Activated CD8-positive, alpha-beta memory T cell treated with anti-CD3 and anti-CD28 coated beads for 1 hour (primary cell): ENCODE results near the gene ADAMTS9.
A peak's percentile ranks its signal among the peaks of the same experiment; 100 is the strongest.
"Not testable (repeated sequence)": the region's sequence is repeated elsewhere in the genome, so short reads cannot be mapped to it uniquely, and the experiment has no call there.

Experiments
- DNase-seq, 2 donors: peaks; one replicate each; pipeline ENCODE4 v3.0.0-alpha.2; 2020; ENCODE audit warnings: low read depth in 1 of 2; ENCODE audit errors: extremely low read depth in 1 of 2

ADAMTS9 gene

GRCh38 chr3:64548200-64548889 lies 139.5 kb downstream of the ADAMTS9 start:
- DNase-seq = no peak

- no peak for DNase-seq
Measured at GRCh38 chr3:64546856-64547255, 140.9 kb downstream of the ADAMTS9 start.

- not testable (repeated sequence) for DNase-seq
Measured at GRCh38 chr3:64545239-64545638, 142.6 kb downstream of the ADAMTS9 start.

DNA sequence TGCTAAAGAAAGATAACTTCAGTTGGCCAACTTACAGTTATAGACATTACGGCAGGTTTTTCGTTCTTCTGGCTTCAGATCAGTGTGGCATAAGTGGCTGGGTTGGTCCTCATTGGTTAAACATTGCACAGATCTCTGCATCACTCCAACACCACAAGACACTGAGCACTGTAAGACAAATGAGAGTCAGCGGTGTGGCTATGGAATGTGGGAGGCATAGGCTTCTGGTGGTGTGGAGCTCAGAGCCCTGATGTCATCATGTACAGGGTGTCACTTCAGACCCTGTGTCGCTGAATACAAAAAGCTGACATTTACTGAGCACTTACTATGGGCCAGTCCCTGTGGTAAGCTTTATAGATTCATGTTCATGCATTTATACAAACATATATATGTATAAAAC lies 146.0 kb downstream of the ADAMTS9 start:
- DNase-seq = no peak

DNA sequence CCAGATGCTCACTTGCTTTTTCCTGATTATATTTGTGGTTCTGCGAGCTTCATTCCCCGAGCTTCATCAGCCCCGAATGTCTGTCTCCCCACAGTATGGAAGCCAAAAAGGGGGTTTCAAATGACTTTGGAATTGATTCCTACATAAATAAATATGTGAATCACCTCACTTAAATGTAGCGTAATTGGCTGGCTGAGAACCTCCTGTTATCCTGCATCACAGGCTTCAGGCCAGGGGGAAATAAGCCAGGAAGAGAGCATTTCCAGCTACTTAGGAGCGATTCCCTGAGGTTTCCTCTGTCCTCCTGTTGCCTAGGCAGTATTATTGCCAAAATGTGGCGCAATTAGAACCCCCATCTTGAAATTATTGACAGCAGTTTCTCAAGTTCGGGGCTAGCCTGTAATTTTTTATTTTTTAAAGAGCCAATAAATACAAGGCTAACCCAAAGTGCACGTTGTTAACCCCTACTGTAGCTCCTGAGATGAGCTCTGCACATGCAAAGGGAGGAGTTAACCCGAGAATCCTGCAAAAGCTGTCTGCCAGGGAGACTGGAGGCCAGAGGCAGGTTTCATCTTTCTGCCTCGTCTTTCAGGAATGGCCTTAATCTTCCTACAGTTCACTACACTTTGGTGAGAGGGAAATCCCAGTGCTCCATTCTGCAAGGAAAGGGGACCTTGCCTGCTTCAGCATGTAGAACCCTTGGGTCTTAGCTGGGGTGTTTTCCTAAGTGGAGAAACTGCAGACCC lies 148.2 kb downstream of the ADAMTS9 start:
- DNase-seq = no peak

- no peak for DNase-seq
Measured at GRCh38 chr3:64536166-64536565, 151.6 kb downstream of the ADAMTS9 start.

DNA sequence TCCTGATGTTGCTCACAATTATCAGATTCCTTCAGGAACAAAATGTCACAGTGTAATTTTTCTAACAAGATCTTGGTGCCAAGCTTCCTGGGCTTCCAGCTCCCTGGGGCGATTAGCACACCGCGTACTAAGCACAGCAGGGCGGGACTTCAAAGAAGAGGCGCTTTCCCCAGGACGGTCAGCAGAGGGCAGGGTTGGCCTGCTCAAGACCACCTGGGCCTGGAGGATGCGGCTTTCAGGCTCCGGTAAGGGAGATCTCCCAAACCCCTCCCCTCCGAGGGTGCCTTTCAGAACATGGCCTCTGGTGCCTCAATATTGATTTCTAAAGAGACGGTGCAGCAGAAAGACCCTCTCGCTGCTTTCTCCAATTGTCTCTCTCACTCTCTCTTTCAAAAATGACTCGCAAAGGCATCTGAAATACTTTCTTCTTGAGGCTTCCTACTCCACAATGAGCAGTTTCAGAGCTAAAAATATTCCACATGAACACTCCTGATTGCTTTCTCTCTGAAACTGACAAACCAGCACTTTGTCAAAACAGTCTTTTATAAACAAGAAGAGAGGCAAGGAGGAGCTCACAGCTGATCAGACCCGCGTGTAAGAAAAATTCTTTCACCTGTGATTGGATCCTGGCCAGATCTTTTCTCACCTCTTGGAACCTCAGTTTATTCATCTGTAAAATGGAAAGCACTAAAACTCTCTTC lies 154.0 kb downstream of the ADAMTS9 start:
- peak in 1 of 2 donors; percentile 1 for DNase-seq

DNA sequence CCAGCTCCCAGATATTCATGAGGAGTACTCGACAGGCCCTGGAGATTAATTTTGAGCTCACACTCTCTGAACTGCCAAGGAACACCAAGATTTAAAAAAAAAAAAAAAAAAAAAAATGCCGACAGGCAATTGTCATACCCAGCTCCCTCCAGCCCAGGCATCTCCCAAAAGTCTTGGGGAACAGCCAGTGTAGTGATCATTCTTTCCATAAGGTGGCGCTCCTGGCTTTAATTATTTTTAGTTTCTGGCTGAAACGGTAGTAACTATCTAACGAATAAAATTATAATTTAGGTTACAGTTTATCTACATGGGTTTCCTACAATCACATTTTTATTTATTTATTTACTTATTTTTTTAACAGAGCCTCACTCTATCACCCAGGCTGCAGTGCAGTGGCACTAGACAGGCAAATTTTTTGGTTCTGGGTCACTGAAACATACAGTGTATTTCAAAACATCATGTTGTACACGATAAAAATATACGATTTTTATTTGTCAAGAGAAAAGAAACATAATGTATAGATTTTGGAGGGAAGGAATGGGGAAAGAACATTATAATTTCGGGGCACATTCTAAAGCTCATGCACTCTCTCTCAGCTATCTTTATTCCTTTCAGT lies 157.3 kb downstream of the ADAMTS9 start:
- DNase-seq = no peak

GRCh38 chr3:64523324-64523723 lies 164.5 kb downstream of the ADAMTS9 start:
- no peak for DNase-seq

- DNase-seq = no peak
Measured at GRCh38 chr3:64520334-64520733, 167.5 kb downstream of the ADAMTS9 start.

DNA sequence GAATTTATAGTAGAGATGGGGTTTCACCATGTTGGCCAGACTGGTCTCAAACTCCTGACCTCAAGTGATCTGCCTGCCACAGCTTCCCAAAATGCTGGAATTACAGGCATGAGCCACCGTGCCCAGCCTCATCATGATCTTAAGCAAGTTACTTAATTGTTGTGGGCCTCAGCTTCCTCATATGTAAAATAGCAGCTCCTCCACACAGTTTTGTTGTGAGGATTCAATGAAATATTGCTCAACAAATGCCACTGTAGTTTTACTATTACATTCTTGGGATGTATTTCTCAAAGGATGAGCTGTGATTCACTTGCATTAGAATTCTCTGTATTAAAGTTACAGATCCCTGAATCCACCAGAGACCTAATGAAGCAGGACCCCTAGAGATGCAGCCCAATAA lies 168.8 kb downstream of the ADAMTS9 start:
- no peak for DNase-seq

DNA sequence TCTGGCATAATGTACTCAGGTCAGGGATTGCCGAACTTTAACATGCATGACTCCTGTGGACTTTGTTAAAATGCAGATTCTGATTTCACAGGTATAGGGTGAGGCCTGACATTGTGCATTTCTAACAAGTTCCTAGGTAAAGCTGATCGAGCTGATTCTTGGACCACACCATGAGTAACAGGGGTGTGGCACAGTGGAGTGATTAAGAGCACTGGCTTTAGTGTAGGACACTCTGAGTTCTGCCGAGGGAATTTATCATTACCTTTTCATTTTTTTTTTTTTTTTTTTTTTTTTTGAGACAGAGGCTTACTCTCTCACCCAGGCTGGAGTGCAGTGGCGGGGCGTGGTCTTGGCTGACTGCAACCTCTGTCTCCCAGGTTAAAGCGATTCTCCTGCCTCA lies 169.3 kb downstream of the ADAMTS9 start:
- DNase-seq = no peak

DNA sequence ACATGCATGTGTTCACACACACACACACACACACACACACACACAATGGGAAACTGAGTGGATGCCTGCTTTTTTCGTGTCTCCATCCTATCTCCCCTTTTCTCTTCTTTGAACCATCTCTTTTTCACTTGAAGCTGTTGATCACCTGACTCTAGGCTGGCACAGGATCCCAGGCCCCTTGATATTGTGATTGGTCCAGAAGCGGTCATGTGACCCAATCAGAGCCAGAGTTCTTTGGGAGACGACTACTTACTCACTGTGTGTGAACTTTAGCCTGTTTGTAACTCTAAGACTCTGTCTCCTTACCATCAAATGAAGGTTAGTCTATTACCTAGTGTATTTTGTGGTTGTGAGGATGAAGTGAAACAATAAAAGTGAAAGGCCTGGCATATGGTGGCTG lies 172.9 kb downstream of the ADAMTS9 start:
- no peak for DNase-seq

GRCh38 chr3:64509206-64509605 lies 178.6 kb downstream of the ADAMTS9 start:
- no peak for DNase-seq

DNA sequence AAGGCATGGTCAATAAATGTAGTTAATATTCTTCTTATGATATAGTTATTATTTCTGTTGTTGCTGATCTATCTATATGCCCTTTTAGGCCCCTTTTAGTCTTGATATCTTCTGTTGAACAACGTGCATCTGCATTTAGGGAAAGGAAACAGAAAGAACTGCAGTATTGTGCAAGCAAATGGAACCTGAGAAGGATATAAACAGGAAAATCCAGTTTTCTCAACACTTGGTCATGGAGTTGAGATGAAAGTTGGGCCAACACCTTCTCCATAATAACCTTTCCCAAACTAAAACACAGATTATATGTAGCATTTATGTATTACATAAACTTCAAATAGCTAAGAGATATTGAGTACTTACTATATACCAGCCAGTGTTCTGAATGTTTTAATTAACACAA lies 179.7 kb downstream of the ADAMTS9 start:
- no peak for DNase-seq

DNA sequence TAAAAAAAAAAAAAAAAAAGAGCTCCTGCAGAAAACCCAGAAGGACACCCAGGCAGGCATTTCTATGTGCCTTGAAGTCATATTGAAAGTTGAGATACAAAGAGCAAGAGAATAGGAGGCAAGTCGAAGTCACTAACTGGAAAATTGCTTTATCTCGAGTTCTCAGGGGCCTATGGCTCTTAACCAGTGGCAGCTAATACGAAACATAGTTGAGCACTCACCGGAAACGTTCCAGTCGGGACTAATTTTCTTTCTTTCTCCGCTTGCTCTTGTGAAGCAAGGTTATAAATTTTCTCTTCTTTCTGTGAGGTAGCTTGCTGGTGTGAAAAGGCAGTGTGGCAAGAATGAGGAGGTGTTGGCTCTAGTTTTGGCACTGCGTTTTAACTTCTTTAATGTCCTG lies 181.5 kb downstream of the ADAMTS9 start:
- no peak for DNase-seq

DNA sequence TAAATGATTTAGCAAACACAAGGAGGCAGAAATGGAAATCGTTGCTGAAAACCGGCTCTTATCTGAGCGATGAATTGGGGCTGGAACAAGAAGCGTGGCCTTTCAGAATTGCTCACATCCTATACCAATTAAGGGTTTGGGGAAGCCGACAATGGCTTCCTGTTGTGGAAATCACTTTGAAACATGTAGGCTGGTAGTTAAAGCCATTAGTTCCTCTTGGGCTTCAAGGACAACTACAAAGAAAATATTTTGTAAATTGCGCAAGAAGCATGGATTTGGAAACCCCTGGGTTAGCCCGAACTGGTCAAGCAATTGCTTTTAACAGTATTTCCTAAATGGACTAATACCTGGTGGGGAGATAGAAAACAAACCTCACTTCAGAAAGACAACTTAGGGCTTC lies 182.4 kb downstream of the ADAMTS9 start:
- DNase-seq = no peak

DNA sequence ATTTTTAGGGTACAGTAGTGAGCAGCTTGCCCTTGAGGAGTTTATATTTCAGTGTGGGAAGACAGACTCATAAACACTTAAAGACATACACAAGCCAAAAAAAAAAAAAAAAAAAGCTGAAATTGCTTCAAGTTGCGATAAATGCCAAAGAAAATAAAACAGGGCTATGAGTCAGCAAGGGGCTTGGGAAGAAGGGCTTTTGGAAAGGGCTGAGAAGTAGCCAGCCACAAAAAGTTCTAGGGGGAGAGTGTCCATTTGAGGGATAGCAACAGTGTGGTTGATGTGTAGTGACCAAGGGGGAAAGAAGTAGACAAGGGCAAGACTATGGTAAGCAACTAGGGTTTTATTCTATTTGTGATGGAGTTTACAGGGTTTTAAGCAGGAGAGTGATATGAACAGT lies 185.5 kb downstream of the ADAMTS9 start:
- no peak for DNase-seq

DNA sequence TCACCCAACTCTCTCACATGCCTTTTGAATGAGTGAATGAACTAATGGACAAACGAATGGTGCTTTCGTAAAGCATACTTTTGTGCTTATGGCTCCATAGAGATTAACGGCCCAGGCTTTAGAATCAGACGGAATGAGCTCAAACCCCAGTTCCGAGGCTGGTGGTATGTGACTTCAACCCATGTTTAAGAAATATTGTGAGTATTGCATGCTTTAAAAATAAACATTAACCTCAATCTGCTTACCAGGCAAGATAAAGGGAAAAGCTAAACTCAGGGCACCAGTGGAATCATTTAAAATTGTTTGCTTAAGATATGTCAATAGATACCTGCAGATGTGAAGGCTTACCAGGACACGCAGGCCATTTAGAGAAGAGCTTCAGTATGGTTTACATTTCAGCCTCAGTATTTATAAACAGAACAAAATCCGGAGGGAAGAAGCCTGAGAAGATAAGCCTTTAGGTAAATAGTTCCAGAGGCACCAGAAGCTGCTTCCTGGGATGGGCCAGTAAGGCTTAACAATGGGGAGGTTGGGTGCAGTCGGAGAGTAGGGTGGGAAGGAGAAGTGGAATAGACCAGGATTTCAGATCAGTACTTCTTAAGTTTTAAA lies 186.4 kb downstream of the ADAMTS9 start:
- DNase-seq = no peak

DNA sequence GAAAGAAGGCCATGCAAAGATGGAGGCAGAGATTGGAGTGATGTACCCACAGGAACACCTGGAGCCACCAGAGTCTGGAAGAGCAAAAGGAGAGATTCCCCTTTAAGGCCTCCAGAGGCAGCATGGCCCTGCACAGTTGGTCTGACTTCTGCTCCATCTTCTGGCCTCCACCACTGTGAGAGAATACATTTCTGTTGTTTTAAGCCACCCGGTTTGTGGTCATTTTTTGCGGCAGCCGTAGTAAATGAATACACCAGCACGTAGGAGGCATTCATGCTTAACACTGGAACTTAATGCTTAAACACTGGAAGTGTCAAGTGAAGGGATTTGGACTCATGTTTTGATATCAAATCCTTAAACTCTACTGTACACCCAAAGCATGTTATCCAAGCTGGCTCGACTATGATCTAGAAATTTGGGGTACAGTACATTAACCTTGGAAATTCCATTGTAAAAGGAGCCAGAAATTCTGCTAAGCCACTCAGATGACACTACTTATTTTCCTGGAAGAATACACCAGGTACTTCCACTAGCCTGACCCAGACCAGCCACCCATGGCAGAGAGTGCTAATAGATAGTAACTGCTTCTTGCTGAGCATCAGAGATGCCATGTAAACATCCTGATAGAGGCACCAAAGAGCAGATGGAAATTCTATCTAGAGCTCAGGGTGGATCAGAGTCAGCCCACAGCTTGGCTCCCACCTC lies 190.9 kb downstream of the ADAMTS9 start:
- DNase-seq = no peak
